ENCODE results near the gene ZEB2. TPM values are rescaled to one million over a fixed set of nuclear protein-coding genes. Genes with fewer than 3 reads are reported as not detected.

Gene ZEB2
- total RNA-seq, 1 experiment from 2014 or later: 1.2 TPM

DNA sequence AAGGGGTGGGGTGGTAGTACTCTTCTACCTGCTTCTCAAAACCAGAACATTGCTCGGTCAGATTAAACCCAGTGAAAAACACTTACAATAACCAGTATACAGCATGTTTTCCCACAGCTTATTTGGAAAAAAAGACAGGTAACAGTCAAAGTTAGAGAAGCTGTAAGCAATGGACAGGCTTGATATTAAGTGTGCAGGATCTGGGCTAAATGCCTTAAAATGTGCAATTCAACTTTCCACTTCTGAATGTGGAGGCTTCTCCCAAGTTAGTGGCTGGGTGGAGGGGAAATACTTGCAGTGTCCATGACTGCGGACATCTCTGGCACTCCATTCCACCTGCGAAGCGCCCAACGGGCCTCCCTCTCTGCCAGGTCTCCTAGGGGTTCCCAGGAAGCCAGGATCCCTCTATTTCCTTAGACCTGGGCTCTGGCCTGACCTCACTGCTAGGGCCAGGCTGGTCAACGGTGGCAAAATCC is 5.3 kb downstream of the ZEB2 start:
- no peak overlapping the region for H3K56ac ChIP-seq (ENCODE audit: insufficient read length, low read depth, low read length)
- H3K9ac ChIP-seq (ENCODE audit: extremely low read depth, insufficient read length, low read length): no peak overlapping the region
- no peak overlapping the region for H3T11ph ChIP-seq (ENCODE audit: low read length)
- H3K4ac ChIP-seq (ENCODE audit: low read depth, low read length): no peak overlapping the region
- H3K79me2 ChIP-seq (ENCODE audit: insufficient read depth, low read length): no peaks in the 10 kb centered on the region
- Mint-ChIP-seq H3K4me3 (peak overlapping the region in 1 of 2 experiments; percentile 85; a peak in 1 of 5 replicates), H3K27me3 (ENCODE audit: low read depth) (peaks cover 63% of the 10 kb centered on the region), H3K4me1 (peaks cover 58 to 61% of the 10 kb centered on the region in 2 experiments), H3K27ac (no peak overlapping the region), H3K36me3 (ENCODE audit: insufficient read depth in 1 of 3, low read depth in 3 of 3) (no peaks in the 10 kb centered on the region), H3K9me3 (peaks cover 3% of the 10 kb centered on the region in 2 experiments; a peak in 3 of 5 replicates)
- H4K20me1 ChIP-seq (ENCODE audit: control insufficient read depth, insufficient read depth, insufficient read length): no peaks in the 10 kb centered on the region
- WGBS (ENCODE audit: extremely low coverage, insufficient read length, low lambda C conversion rate): no CpG with 5 or more reads among the region's 6 CpGs
- peaks cover 68% of the 10 kb centered on the region for H3K27me3 ChIP-seq (ENCODE audit: insufficient read depth, low read length)
- DNase-seq: no peak
- H2BK120ac ChIP-seq (ENCODE audit: low read depth, low read length, poor library complexity, severe bottlenecking): no peak overlapping the region
- H3K18ac ChIP-seq (ENCODE audit: insufficient read length, low read depth, low read length): no peak overlapping the region
- no peak overlapping the region for H3K23ac ChIP-seq (ENCODE audit: insufficient read length, low read depth, low read length)
- H3K9me3 ChIP-seq (ENCODE audit: control insufficient read depth, low read depth, low read length): no peaks in the 10 kb centered on the region
- peaks cover 27% of the 10 kb centered on the region for H3K23me2 ChIP-seq (ENCODE audit: insufficient read length, low read depth, low read length, poor library complexity, severe bottlenecking)
- H3K27ac ChIP-seq (ENCODE audit: insufficient read length, low read depth, low read length): no peak overlapping the region
- H2AK5ac ChIP-seq (ENCODE audit: insufficient read length, low read length): no peak overlapping the region
- no peak overlapping the region for H4K5ac ChIP-seq (ENCODE audit: insufficient read length, low read depth, low read length)
- H3K4me2 ChIP-seq (ENCODE audit: insufficient read depth, insufficient read length, low read length): no peak overlapping the region
- no peak overlapping the region for H2BK12ac ChIP-seq (ENCODE audit: insufficient read length, low read depth, low read length)
- H2BK20ac ChIP-seq (ENCODE audit: low read depth, low read length, poor library complexity, severe bottlenecking): no peak overlapping the region
- no peak overlapping the region for H4K8ac ChIP-seq (replicated peaks; ENCODE audit: insufficient read length, low read depth, low read length)
- no peak overlapping the region for H3K14ac ChIP-seq (ENCODE audit: insufficient read depth, low read length)
- no peak overlapping the region for H2BK5ac ChIP-seq (ENCODE audit: insufficient read length, low read length)
- H2AFZ ChIP-seq (ENCODE audit: low read length): no peak overlapping the region
- no peak overlapping the region for H4K91ac ChIP-seq (ENCODE audit: insufficient read length, low read depth, low read length)
- H3K79me1 ChIP-seq (ENCODE audit: insufficient read depth, low read depth, low read length, poor library complexity, severe bottlenecking): no peaks in the 10 kb centered on the region
- TF ChIP-seq, protein P1, sequence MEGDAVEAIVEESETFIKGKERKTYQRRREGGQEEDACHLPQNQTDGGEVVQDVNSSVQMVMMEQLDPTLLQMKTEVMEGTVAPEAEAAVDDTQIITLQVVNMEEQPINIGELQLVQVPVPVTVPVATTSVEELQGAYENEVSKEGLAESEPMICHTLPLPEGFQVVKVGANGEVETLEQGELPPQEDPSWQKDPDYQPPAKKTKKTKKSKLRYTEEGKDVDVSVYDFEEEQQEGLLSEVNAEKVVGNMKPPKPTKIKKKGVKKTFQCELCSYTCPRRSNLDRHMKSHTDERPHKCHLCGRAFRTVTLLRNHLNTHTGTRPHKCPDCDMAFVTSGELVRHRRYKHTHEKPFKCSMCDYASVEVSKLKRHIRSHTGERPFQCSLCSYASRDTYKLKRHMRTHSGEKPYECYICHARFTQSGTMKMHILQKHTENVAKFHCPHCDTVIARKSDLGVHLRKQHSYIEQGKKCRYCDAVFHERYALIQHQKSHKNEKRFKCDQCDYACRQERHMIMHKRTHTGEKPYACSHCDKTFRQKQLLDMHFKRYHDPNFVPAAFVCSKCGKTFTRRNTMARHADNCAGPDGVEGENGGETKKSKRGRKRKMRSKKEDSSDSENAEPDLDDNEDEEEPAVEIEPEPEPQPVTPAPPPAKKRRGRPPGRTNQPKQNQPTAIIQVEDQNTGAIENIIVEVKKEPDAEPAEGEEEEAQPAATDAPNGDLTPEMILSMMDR (conservative IDR thresholded peaks at IDR 0.05): no peak
- peaks cover 18% of the 10 kb centered on the region for H3K4me1 ChIP-seq (ENCODE audit: insufficient read depth, low read length)
- no peak overlapping the region for H2BK15ac ChIP-seq (ENCODE audit: low read depth, low read length)

Data from H9 (cell line).